HEK293T (cell line): Measurements from ENCODE around the gene ZFP92.

ENCODE experiments used
- FOXA1 ChIP-seq: fragments of 450-650 bp; IDR thresholded peaks from 2 replicates; pipeline ENCODE4 v1.6.1; 2016; ENCODE audit warnings: mild to moderate bottlenecking
- HDGF ChIP-seq: fragments of 450-650 bp; IDR thresholded peaks from 2 replicates; pipeline ENCODE4 v1.6.1; 2017; ENCODE audit warnings: antibody characterized with exemption, borderline replicate concordance
- NFRKB ChIP-seq: fragments of 450-650 bp; IDR thresholded peaks from 2 replicates; pipeline ENCODE4 v1.6.1; 2016; ENCODE audit warnings: mild to moderate bottlenecking, moderate library complexity
- SP1 ChIP-seq: fragments of 450-650 bp; IDR thresholded peaks from 2 replicates; pipeline ENCODE4 v1.6.1; 2017

DNA sequence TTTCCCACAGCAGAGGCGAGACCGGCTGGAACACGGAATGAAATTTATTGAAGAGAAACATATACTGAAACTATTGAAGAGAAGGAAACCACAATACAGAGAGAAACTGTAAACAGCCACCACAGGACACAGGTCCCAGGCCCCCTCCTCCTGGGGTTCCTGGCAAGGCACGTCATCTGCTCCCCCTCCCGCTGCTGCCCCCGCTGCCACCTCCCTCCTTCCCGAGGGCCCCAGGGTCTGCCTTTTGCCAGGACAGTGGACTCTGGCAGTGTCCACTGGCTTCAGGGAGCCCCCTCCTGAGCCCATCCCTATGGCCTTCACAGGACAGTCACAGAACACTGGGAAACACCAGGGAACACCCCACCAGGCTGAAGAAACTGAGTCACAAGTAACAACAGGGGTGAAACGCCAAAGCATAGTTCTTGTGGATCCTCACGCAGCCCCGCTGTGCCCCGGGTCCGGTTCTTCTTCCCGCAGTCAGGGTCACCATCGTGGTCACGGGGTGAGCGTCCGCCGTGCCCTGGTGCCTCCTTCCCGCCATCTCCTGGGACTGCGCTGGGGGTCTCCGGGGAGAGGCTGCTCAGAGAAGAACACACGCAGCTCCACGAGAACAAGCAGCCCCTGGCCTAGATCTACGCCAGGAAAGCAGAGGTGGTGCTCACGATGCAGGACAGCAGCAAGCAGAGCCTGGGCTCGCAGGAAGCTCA is 15.5 kb upstream of the ZFP92 start:
- no peak for TF ChIP-seq HDGF
- no peak for TF ChIP-seq FOXA1
- TF ChIP-seq NFRKB, result no peak
- no peak for TF ChIP-seq SP1
